HepG2 (cell line): ENCODE measurements around the gene ARHGEF37. TPM values are rescaled to one million over a fixed set of nuclear protein-coding genes. Genes with fewer than 3 reads are reported as not detected.
A peak's percentile ranks its signal among the peaks of the same experiment; 100 is the strongest.

Experiments
- ATAC-seq: fragments of 200-7000 bp; cut with Tn5 transposase; 3 replicates; pipeline ENCODE4 v1.9.1; 2020; ENCODE audit warnings: mild to moderate bottlenecking, moderate library complexity
- BruUV-seq: library from RNA; stranded (reverse); fragments of 400-500 nt; replicated peaks from 2 replicates; lab custom pipeline; 2021; lab: Mats Ljungman, UMichigan
- CTCF ChIA-PET: fragments of 300-600 bp; formaldehyde crosslinking; extraction: SDS; loops from one replicate; lab custom pipeline; 2021; ENCODE audit warnings: low total read pairs, inconsistent platforms, low intra/inter-chr PET ratio; lab: Yijun Ruan, JAX
- POLR2A ChIA-PET: fragments of 350-600 bp; sonication (Branson Sonifier 250); formaldehyde crosslinking; loops from one replicate; lab custom pipeline; 2020; ENCODE audit warnings: antibody characterized with exemption, inconsistent platforms; lab: Yijun Ruan, JAX
- DNase-seq: peaks from one replicate; pipeline ENCODE4 v3.0.0-alpha.2; 2015; ENCODE audit warnings: low spot score
- FAIRE-seq: peaks from 3 replicates; lab custom pipeline; 2011; peaks lifted over from hg19 to GRCh38; lab: Jason Lieb, UNC
- H2AFZ ChIP-seq: one replicate; pipeline ENCODE4 v1.6.1; 2011; ENCODE audit warnings: low read length, inconsistent platforms
- H3K27ac ChIP-seq: fragments of 300-600 bp; 3 replicates; pipeline ENCODE4 v1.8.0; 2011; ENCODE audit warnings: mixed run types, mild to moderate bottlenecking, mixed read lengths, low read length, inconsistent platforms; ENCODE audit not compliant: insufficient read depth; ENCODE audit errors: extremely low read length
- H3K27me3 ChIP-seq, 2 experiments: fragments of 200-600 bp in 1 of 2; 2 replicates in 1 of 2; 3 replicates in 1 of 2; pipeline versions ENCODE4 v1.6.0 to v1.8.0; 2011; ENCODE audit warnings: low read length in 2 of 2, mild to moderate bottlenecking in 2 of 2, moderate library complexity in 2 of 2, inconsistent platforms in 1 of 2; ENCODE audit not compliant: insufficient read depth in 2 of 2, control insufficient read depth in 1 of 2
- H3K36me3 ChIP-seq, 2 experiments: fragments of 200-600 bp in 1 of 2; replicated peaks in 1 of 2; 2 replicates in 1 of 2; 3 replicates in 1 of 2; pipeline versions ENCODE4 v1.5.1 to v1.8.0; 2011; ENCODE audit warnings: low read length in 2 of 2, inconsistent platforms in 1 of 2; ENCODE audit not compliant: insufficient read depth in 2 of 2, control insufficient read depth in 1 of 2
- H3K4me1 ChIP-seq: 2 replicates; pipeline ENCODE4 v1.5.1; 2012; ENCODE audit warnings: low read length, inconsistent platforms; ENCODE audit not compliant: insufficient read depth
- H3K4me2 ChIP-seq: 2 replicates; pipeline ENCODE4 v1.6.0; 2011; ENCODE audit warnings: low read depth, low read length, inconsistent platforms
- H3K4me3 ChIP-seq, 3 experiments: fragments of 200-600 bp in 1 of 3; sonication (generic), shearing (Covaris generic) in 1 of 3; replicated peaks in 1 of 3; 2 replicates each; pipeline ENCODE4 v1.5.1; 2011 to 2016; ENCODE audit warnings: low read length in 3 of 3, inconsistent platforms in 2 of 3, low read depth in 2 of 3, mild to moderate bottlenecking in 2 of 3, control low read depth in 1 of 3, mixed read lengths in 1 of 3; ENCODE audit not compliant: insufficient read depth in 1 of 3
- H3K79me2 ChIP-seq: one replicate; pipeline ENCODE4 v1.6.1; 2011; ENCODE audit warnings: low read length, inconsistent platforms; ENCODE audit not compliant: insufficient read depth
- H3K9ac ChIP-seq: 2 replicates; pipeline ENCODE4 v1.6.0; 2011; ENCODE audit warnings: mild to moderate bottlenecking, low read depth, low read length, inconsistent platforms; ENCODE audit not compliant: insufficient read depth
- H3K9me3 ChIP-seq: 2 replicates; pipeline ENCODE4 v1.5.1; 2012; ENCODE audit warnings: mild to moderate bottlenecking, low read length
- H4K20me1 ChIP-seq: 2 replicates; pipeline ENCODE4 v1.6.0; 2011; ENCODE audit warnings: inconsistent platforms, mild to moderate bottlenecking, low read length, moderate library complexity; ENCODE audit not compliant: insufficient read depth
- ARID4A ChIP-seq: sonication (generic); formaldehyde crosslinking; IDR thresholded peaks from 2 replicates; pipeline ENCODE4 v1.5.0; 2020; ENCODE audit warnings: mild to moderate bottlenecking, missing genetic modification reagents, borderline replicate concordance
- ATF1 ChIP-seq: IDR thresholded peaks from 2 replicates; pipeline ENCODE4 v1.6.1; 2016; ENCODE audit warnings: mild to moderate bottlenecking, control low read depth
- GATAD1 ChIP-seq: IDR thresholded peaks from 2 replicates; pipeline ENCODE4 v1.6.1; 2016; ENCODE audit warnings: missing genetic modification reagents, missing compliant biosample characterization
- HMGA1 ChIP-seq: sonication (generic); formaldehyde crosslinking; conservative IDR thresholded peaks from 2 replicates; pipeline ENCODE4 v1.4.0; 2020; ENCODE audit warnings: missing genetic modification reagents
- KDM1A ChIP-seq: IDR thresholded peaks from 2 replicates; pipeline ENCODE4 v1.6.1; 2016; ENCODE audit warnings: missing compliant biosample characterization
- MAFF ChIP-seq: IDR thresholded peaks from 2 replicates; pipeline ENCODE4 v1.6.1; 2011; ENCODE audit warnings: low read depth, low read length, improper control_type of control experiment
- MAFK ChIP-seq, 2 experiments: IDR thresholded peaks in 1 of 2; conservative IDR thresholded peaks in 1 of 2; 2 replicates each; pipeline ENCODE4 v1.6.1; 2011; ENCODE audit warnings: improper control_type of control experiment in 2 of 2, low read length in 2 of 2
- RBAK ChIP-seq: sonication (generic); formaldehyde crosslinking; IDR thresholded peaks from 2 replicates; pipeline ENCODE4 v1.5.1; 2020; ENCODE audit warnings: mild to moderate bottlenecking, missing genetic modification reagents
- SIN3A ChIP-seq: IDR thresholded peaks from 2 replicates; pipeline ENCODE4 v1.6.1; 2011; ENCODE audit warnings: low read depth, mild to moderate bottlenecking, control low read depth, low read length, borderline replicate concordance
- SIX4 ChIP-seq: sonication (generic); formaldehyde crosslinking; IDR thresholded peaks from 2 replicates; pipeline ENCODE4 v1.4.0; 2020; ENCODE audit warnings: missing genetic modification reagents
- SMAD3 ChIP-seq: sonication (generic); formaldehyde crosslinking; IDR thresholded peaks from 2 replicates; pipeline ENCODE4 v1.4.0; 2020; ENCODE audit warnings: missing genetic modification reagents
- SNAPC5 ChIP-seq: sonication (generic); formaldehyde crosslinking; IDR thresholded peaks from 2 replicates; pipeline ENCODE4 v1.8.1; 2023; ENCODE audit warnings: mild to moderate bottlenecking, missing genetic modification reagents, borderline replicate concordance
- ZMAT5 ChIP-seq: sonication (generic); formaldehyde crosslinking; IDR thresholded peaks from 2 replicates; pipeline ENCODE4 v1.5.0; 2020; ENCODE audit warnings: mild to moderate bottlenecking, low read depth, missing genetic modification reagents, borderline replicate concordance
- ZMYM2 ChIP-seq: sonication (generic); formaldehyde crosslinking; IDR thresholded peaks from 2 replicates; pipeline ENCODE4 v1.8.0; 2022; ENCODE audit warnings: mild to moderate bottlenecking, missing genetic modification reagents
- WGBS: methylation state at CpG from one replicate; pipeline ENCODE4 v1.1.6; 2017; ENCODE audit warnings: low lambda C conversion rate; 5-methylcytosine and 5-hydroxymethylcytosine counted together
- in situ Hi-C: cut with HindIII; loops from 2 replicates; pipeline ENCODE4 v1.10.0; 2017; ENCODE audit warnings: low pct_unique_long_range_greater_than_20kb; ENCODE audit not compliant: extremely low pct_ligation_motif_present
- intact Hi-C: fragments of 100-400 bp; cut with micrococcal nuclease; formaldehyde crosslinking; loops from one replicate; pipeline ENCODE4 v1.10.0; 2022; ENCODE audit not compliant: unreplicated experiment
- polyA plus RNA-seq, 8 experiments: library from polyadenylated mRNA; depleted of rRNA in 3 of 8; stranded (reverse) in 7 of 8; unstranded in 1 of 8; fragments of >200 nt; fragmentation: Illumina TruSeq in 4 of 8; extraction: Trizol in 4 of 8; gene quantifications; 2 replicates each; pipeline versions ENCODE4 v1.2.1 to v1.2.3, GENCODE V29; 2011 to 2016; ENCODE audit warnings: low read depth in 4 of 8, missing spikeins in 1 of 8, mixed read lengths in 1 of 8; ENCODE audit not compliant: insufficient read depth in 1 of 8
- total RNA-seq, 5 experiments: library from RNA; depleted of rRNA; stranded (reverse); fragments of >200 nt; fragmentation: Illumina TruSeq; extraction: Trizol; gene quantifications; 2 replicates each; pipeline ENCODE4 v1.2.3, GENCODE V29; 2016; ENCODE audit warnings: low read depth in 1 of 5

ARHGEF37 gene
- total and polyA plus RNA-seq, 2 of the 13 experiments (the other 11 are each of a cell fraction or from before 2014, with no cell fraction given) = 0.18 to 0.27 TPM

- DNase-seq = no peak
- intact Hi-C loops (no loop called here), in situ Hi-C loops (no loop called here)
- Histone ChIP-seq H3K27ac (no peak overlapping the region), H3K9ac (no peak overlapping the region), H2AFZ (no peak overlapping the region), H4K20me1 (no peaks in the 10 kb centered on the region), H3K4me3 (no peak overlapping the region), H3K36me3 (no peaks in the 10 kb centered on the region)
- ATAC-seq = no peak
- ChIA-PET POLR2A (no interaction called here), CTCF (no interaction called here)
- no TSS peak for BruUV-seq
- WGBS = 46% methylated on average over 1 of the region's 1 CpG
- no peak for TF ChIP-seq ZMAT5 (CRISPR knock-in tag)
- no peak for TF ChIP-seq GATAD1 (CRISPR knock-in tag)
- no peak for TF ChIP-seq ATF1
- TF ChIP-seq RBAK (CRISPR knock-in tag) = no peak
- no peak for TF ChIP-seq HMGA1 (CRISPR knock-in tag)
- no peak for TF ChIP-seq SNAPC5 (CRISPR knock-in tag)
- no peak for TF ChIP-seq ZMYM2 (CRISPR knock-in tag)
- TF ChIP-seq SIN3A = no peak
- TF ChIP-seq, all 625 proteins: peak for 0
- no peaks in the 10 kb centered on the region for H3K79me2 ChIP-seq
- no peaks in the 10 kb centered on the region for H3K4me1 ChIP-seq
- no peaks in the 10 kb centered on the region for H3K27me3 ChIP-seq
- H3K9me3 ChIP-seq = no peaks in the 10 kb centered on the region
- FAIRE-seq = no peak
- H3K4me2 ChIP-seq = no peak overlapping the region
These were observed 7.6 kb downstream of the ARHGEF37 start for GRCh38 chr5:149588936-149589335.

- peaks cover 0 to 8% of the 10 kb centered on the region in 2 experiments; a peak in 1 of 5 replicates for H3K27me3 ChIP-seq
- DNase-seq (no peak), FAIRE-seq (no peak), ATAC-seq (no peak)
- no peaks in the 10 kb centered on the region for H4K20me1 ChIP-seq
- no peak overlapping the region for H3K9ac ChIP-seq
- no peaks in the 10 kb centered on the region for H3K9me3 ChIP-seq
- H3K27ac ChIP-seq = no peak overlapping the region
- H3K79me2 ChIP-seq = no peaks in the 10 kb centered on the region
- intact Hi-C loops = no loop called here
- BruUV-seq = no TSS peak
- no peak overlapping the region for H2AFZ ChIP-seq
- H3K4me3 ChIP-seq = no peak overlapping the region
- 19% methylated on average over 2 of the region's 2 CpGs for WGBS
- no peaks in the 10 kb centered on the region for H3K4me1 ChIP-seq
- in situ Hi-C loops = no loop called here
- ChIA-PET CTCF (no interaction called here), POLR2A (no interaction called here)
- no peak overlapping the region for H3K4me2 ChIP-seq
- H3K36me3 ChIP-seq = no peaks in the 10 kb centered on the region
- no peak for TF ChIP-seq KDM1A (CRISPR knock-in tag)
- no peak for TF ChIP-seq SIX4 (CRISPR knock-in tag)
- no peak for TF ChIP-seq SMAD3
- TF ChIP-seq MAFF = peak; percentile 83
- TF ChIP-seq MAFK (conservative IDR thresholded peaks at IDR 0.05 in 1 of 2, IDR thresholded peaks at IDR 0.05 in 1 of 2; ENCODE audit: low read length in 2 of 2) = peak; percentile 79 to 91
- no peak for TF ChIP-seq ARID4A
These were observed 12.1 kb downstream of the ARHGEF37 start for GRCh38 chr5:149593370-149593769.
